KOPT-K1 (cell line): ENCODE data around the gene IPCEF1.
"Not testable (repeated sequence)": the region's sequence is repeated elsewhere in the genome, so short reads cannot be mapped to it uniquely, and the experiment has no call there.

Source experiments
- H3K27ac ChIP-seq: fragments of 200-600 bp; sonication (generic); 2 replicates; pipeline ENCODE4 v1.5.1; 2016; ENCODE audit warnings: antibody characterized with exemption, mild to moderate bottlenecking, low read depth, low read length; ENCODE audit not compliant: poor library complexity, severe bottlenecking
- H3K36me3 ChIP-seq: fragments of 200-600 bp; sonication (generic); 2 replicates; pipeline ENCODE4 v1.5.1; 2017; ENCODE audit warnings: antibody characterized with exemption, mild to moderate bottlenecking, low read length, moderate library complexity; ENCODE audit not compliant: insufficient read depth
- H3K9me3 ChIP-seq: fragments of 200-600 bp; sonication (generic); 2 replicates; pipeline ENCODE4 v1.5.1; 2017; ENCODE audit warnings: antibody characterized with exemption, low read length, mild to moderate bottlenecking; ENCODE audit not compliant: insufficient read depth, poor library complexity, severe bottlenecking

The IPCEF1 gene

GRCh38 chr6:154359161-154359574 is 2.6 kb upstream of the IPCEF1 start:
- Histone ChIP-seq H3K9me3 (no peaks in the 10 kb centered on the region), H3K36me3 (no peaks in the 10 kb centered on the region), H3K27ac (no peak overlapping the region)

GRCh38 chr6:154358019-154358545 is 1.5 kb upstream of the IPCEF1 start:
- Histone ChIP-seq H3K36me3 (no peaks in the 10 kb centered on the region), H3K9me3 (no peaks in the 10 kb centered on the region), H3K27ac (no peak overlapping the region)

DNA sequence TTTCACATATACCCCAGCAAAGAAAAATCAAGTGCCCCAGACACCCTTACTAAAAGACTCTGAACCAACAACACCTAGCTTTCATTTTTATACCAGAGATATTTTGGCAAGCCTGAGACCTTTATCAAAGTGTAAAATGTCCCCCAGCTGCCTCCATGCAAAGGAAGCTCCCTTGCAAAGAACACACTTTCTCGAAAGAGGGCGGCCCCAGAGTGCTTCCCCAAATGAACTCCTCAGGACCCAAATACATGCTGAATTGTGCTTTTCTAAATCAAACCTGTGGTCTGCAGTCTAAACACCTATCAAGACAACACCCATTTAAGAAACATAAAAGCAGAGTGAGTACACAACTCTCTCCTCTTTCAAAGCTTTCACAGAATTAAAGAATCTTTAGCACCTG is 490 bp downstream of the IPCEF1 start:
- Histone ChIP-seq H3K9me3 (no peaks in the 10 kb centered on the region), H3K36me3 (no peaks in the 10 kb centered on the region), H3K27ac (no peak overlapping the region)

DNA sequence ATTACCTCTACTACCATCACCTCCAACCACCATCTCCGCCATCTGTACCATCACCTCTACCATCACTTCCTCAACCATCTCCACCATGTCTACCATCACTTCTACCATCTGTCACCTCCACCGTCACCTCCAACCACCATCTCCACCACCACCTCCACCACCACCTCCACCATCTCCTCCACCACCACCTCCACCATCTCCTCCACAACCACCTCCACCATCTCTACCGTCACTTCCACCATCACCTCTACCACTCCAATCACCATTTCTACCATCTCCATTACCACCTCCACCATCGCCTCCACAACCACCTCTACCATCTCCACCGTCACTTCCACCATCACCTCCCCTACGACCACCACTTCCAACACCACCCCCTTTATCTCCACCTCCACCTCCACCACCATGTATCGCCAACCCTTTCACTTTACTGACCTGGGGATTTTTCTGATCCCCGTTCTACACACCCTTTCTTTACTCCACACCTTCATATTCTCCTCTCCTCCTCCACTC is 2.3 kb downstream of the IPCEF1 start:
- Histone ChIP-seq H3K27ac (no peak overlapping the region), H3K36me3 (no peaks in the 10 kb centered on the region), H3K9me3 (no peaks in the 10 kb centered on the region)

DNA sequence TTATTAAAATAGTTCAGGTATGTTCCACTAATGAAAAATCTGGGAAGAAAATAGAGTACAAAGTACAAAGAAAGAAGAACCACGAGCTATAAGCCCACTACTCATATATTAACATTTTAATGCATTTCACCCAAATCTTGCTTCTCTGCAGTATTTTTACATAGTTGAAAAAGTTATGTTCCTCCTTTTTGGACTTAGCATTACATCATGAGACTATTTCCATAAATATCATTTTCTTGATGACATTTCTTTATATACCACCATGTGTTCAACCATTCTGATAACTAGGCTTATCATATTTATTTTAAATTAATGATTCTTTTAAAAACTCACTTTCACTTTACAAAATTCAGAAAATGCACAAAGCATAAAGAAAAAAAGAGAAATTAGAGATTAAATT is 3.0 kb downstream of the IPCEF1 start:
- no peak overlapping the region for H3K27ac ChIP-seq
- no peaks in the 10 kb centered on the region for H3K9me3 ChIP-seq
- no peaks in the 10 kb centered on the region for H3K36me3 ChIP-seq

DNA sequence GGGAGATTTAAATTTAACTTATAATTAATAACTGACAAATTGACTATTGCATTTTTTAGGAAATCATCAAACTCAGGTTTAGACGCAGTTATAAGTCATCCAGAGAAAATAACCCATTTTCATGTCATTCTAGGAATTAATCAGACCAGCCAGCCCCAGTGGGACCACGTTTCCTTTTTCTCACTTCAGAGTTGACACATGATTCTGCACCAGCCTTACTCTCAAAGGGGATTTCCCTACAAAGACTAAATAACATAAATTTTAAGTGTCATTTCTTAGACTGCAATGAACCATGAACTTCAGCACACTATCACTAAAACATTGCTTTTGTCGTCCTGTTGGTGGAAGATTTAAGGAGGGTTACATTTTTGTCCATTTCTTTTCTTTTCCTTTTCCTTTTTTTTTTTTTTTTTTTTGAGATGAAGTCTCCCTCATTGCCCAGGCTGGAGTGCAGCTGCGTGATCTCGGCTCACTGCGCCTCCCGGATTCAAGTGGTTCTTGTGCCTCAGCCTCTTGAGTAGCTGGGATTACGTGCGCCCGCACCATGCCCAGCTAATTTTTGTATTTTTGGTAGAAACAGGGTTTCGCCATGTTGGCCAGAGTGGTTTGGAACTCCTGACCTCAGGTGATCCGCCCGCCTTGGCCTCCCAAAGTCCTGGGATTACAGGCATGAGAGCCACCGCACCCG is 3.6 kb downstream of the IPCEF1 start:
- Histone ChIP-seq H3K9me3 (no peaks in the 10 kb centered on the region), H3K27ac (no peak overlapping the region), H3K36me3 (no peaks in the 10 kb centered on the region)

DNA sequence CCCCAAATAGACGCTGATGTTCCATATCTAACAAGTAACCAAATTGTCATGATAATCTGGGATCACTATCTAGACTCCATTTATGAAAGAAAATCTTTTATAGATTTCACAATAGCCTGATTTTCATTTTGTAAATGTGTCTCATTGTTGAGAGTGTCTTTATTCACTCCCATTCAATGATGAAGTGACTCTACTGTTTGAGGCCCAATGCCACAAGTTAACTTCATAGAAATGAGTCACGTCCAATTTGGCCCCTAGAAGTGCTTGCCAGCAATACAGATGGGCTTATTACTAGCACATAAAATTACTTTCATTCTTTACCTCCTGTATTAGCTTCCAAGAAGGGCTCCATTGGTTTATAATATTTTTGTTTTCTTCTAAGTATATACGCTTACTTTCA is 6.3 kb downstream of the IPCEF1 start:
- H3K9me3 ChIP-seq: no peaks in the 10 kb centered on the region
- no peak overlapping the region for H3K27ac ChIP-seq
- H3K36me3 ChIP-seq: no peaks in the 10 kb centered on the region

GRCh38 chr6:154347981-154348380 is 8.6 kb downstream of the IPCEF1 start:
- Histone ChIP-seq H3K36me3 (no peaks in the 10 kb centered on the region), H3K9me3 (no peaks in the 10 kb centered on the region)

GRCh38 chr6:154345811-154346210 is 10.8 kb downstream of the IPCEF1 start:
- H3K9me3 ChIP-seq: no peaks in the 10 kb centered on the region
- H3K27ac ChIP-seq: no peak overlapping the region
- H3K36me3 ChIP-seq: no peaks in the 10 kb centered on the region

More at GRCh38 chr6:154347981-154348380, 8.6 kb downstream of the IPCEF1 start:
- no peak overlapping the region for H3K27ac ChIP-seq

GRCh38 chr6:154343473-154344308 is 12.9 kb downstream of the IPCEF1 start:
- H3K36me3 ChIP-seq: no peaks in the 10 kb centered on the region
- no peaks in the 10 kb centered on the region for H3K9me3 ChIP-seq
- H3K27ac ChIP-seq: no peak overlapping the region

DNA sequence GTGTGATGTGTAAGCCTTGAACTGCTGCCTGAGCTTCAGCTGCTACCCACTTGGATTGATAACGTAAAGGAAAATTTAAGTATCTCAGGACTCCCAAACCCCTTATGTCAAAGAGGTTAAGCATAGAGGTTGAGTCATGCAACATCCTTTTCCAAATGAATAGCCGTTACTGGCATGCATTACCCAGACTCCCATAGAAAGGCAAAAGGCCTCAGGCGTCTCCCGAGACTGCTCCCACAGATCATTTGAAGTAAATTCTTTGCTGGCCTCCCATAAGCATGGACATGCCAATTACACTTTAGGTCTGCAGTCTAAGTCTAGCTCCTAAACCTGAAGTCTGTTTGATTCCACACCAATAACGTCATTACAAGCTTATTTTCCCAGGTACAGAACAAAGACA is 14.7 kb downstream of the IPCEF1 start:
- Histone ChIP-seq H3K9me3 (no peaks in the 10 kb centered on the region), H3K36me3 (no peaks in the 10 kb centered on the region), H3K27ac (no peak overlapping the region)

- Histone ChIP-seq H3K27ac (no peak overlapping the region), H3K9me3 (no peaks in the 10 kb centered on the region), H3K36me3 (no peaks in the 10 kb centered on the region)
Measured at GRCh38 chr6:154341336-154341735, 15.3 kb downstream of the IPCEF1 start.

- Histone ChIP-seq H3K36me3 (no peaks in the 10 kb centered on the region), H3K9me3 (no peaks in the 10 kb centered on the region), H3K27ac (no peak overlapping the region)
Measured at GRCh38 chr6:154337406-154338005, 19.1 kb downstream of the IPCEF1 start.

DNA sequence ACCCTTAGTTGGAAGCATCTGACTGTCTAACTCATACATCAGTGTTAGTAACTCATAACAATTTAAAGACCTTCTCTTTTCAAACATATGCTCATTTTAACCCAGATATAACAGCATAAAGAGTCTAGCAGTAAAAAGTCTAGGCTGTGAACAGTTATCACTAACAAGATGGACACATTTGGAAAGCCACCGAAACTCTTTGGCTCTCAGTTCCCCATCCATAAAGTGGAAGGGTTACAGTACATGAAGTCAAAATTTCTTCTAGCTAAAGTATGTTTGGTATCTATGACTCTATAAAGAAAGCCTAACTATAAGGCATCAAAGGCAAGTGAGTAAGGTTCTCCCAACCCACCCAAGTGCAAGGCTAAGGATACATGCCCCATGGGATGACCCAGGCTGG is 22.5 kb downstream of the IPCEF1 start:
- not testable (repeated sequence) for H3K27ac ChIP-seq, H3K9me3 ChIP-seq, H3K36me3 ChIP-seq

DNA sequence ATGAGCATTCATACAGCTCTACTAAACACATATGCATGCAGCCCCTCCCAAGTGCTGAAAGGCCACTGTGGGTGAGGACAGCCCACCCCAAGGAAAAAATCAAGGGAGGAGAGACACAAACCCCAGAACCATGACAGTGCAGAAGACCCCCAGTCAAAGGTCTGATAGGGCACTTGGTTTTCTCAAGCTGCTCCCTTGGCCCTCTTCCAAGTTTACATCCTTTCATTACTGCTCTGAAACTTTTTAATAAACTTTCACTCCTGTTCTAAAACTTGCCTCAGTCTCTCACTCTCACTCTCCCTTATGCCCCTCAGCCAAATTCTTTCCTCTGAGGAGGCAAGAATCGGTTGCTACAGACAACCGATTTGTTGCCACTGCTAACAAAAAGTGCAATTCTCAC is 24.9 kb downstream of the IPCEF1 start:
- H3K27ac ChIP-seq: no peak overlapping the region
- H3K9me3 ChIP-seq: no peaks in the 10 kb centered on the region
- H3K36me3 ChIP-seq: no peaks in the 10 kb centered on the region
